Mammary epithelial cell (primary cell): ENCODE results near the gene C6orf132.

Experiments
- EZH2 ChIP-seq: IDR thresholded peaks from 2 replicates; pipeline ENCODE4 v1.6.1; 2012; ENCODE audit warnings: low read length, inconsistent platforms, borderline replicate concordance
- TF ChIP-seq, protein P1 (sequence below), 2 donors: IDR thresholded peaks in 1 of 2; conservative IDR thresholded peaks in 1 of 2; 2 replicates each; pipeline ENCODE4 v1.5.1; 2011 to 2012; ENCODE audit warnings: inconsistent platforms in 2 of 2, low read length in 2 of 2, mild to moderate bottlenecking in 2 of 2, control low read depth in 1 of 2, low read depth in 1 of 2; ENCODE audit not compliant: insufficient read depth in 1 of 2; ENCODE audit errors: extremely low read depth in 1 of 2

DNA sequence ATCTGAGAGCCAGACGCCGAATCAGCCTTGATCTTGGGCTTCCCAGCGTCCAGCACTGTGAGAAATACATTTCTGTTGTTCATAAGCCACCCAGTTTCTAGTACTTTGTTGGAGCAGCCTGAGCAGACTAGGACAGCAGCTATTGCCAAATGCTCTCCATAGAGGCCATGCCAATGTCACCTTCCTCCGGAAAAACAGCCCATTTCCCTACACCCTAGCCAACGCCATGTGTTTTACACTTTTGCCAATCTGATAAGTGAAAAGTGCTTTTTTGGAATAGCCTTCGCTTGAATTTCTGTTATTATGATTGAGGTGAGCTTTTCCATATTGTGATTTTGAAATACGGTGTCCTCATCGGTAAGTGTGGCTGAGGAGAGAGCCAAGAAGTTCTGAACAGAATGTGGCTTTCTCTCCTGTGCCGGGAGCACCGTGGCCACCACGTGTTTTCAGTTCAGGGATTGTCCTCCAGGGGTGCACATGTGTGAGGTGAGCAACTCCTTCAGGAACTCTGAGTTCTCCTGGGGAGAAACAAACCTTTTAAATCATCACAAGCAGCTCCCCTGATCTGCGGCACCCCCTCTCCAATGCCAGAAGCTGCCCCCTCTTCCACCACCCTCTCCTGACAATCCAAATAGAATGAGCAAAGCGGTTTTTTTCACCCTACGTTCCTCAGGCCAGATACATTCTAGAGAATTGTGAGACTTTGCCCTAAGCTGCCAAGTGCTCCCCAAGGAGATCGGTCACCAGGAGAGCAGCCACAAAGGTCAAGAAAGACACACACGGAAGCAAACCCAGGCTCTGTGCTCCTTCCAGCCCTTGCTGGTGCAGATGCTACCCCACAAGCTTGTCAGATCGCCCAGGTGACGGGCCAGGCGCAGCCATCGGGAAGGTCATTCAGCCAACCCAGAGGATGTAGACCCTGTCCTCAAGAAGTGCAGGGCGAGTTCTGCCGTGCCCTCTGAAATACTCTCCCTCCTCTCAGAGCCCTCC, 56.1 kb downstream of the C6orf132 start:
- TF ChIP-seq, protein P1, sequence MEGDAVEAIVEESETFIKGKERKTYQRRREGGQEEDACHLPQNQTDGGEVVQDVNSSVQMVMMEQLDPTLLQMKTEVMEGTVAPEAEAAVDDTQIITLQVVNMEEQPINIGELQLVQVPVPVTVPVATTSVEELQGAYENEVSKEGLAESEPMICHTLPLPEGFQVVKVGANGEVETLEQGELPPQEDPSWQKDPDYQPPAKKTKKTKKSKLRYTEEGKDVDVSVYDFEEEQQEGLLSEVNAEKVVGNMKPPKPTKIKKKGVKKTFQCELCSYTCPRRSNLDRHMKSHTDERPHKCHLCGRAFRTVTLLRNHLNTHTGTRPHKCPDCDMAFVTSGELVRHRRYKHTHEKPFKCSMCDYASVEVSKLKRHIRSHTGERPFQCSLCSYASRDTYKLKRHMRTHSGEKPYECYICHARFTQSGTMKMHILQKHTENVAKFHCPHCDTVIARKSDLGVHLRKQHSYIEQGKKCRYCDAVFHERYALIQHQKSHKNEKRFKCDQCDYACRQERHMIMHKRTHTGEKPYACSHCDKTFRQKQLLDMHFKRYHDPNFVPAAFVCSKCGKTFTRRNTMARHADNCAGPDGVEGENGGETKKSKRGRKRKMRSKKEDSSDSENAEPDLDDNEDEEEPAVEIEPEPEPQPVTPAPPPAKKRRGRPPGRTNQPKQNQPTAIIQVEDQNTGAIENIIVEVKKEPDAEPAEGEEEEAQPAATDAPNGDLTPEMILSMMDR (conservative IDR thresholded peaks at IDR 0.05 in 1 of 2, IDR thresholded peaks at IDR 0.05 in 1 of 2; ENCODE audit: extremely low read depth in 1 of 2, insufficient read depth in 1 of 2, low read depth in 1 of 2, low read length in 2 of 2): peak; percentile 36 to 41
- TF ChIP-seq EZH2: no peak
